SIG-M5 (cell line): ENCODE results near the gene PDSS2.

Experiments used
- DNase-seq: peaks from one replicate; lab custom pipeline; 2025; lab: John Stamatoyannopoulos, UW

The PDSS2 gene

GRCh38 chr6:107360476-107360875 lies 98.9 kb downstream of the PDSS2 start:
- DNase-seq, result no peak

DNA sequence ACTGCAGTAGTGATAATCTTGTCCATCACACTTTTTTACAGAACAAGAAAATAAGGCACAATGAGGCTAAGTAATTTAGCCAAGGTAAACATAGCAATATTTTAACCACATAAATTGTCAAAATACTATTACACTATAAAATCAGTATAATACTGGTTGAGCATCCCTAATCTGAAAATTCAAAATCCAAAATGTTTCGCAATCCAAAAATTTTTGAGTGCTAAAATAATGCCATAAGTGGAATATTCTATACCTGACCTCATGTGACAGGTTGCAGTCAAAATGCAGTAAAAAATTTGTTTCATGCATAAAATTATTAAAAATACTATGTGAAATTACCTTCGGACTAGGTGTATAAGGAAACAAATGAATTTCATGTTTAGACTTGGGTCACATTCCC lies 101.5 kb downstream of the PDSS2 start:
- no peak for DNase-seq

DNA sequence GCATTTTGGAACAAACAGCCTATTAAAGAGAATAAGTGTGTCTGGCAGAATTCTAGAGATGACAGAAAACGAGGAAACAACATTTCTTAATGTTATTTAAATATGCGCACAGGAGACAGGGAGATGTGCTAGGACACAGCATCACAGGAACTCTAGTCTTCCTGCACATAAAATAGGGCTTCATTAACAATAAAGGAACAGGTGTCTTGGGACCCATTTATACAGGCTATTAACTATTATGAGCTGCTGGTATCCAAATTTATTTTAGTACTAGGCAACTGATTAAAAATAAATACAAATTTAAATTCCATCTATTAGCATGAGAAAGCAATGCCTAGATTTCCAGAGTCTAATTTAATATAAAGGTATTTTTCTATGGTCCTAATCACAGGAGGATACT lies 102.3 kb downstream of the PDSS2 start:
- no peak for DNase-seq

- no peak for DNase-seq
Measured at GRCh38 chr6:107355659-107356058, 103.7 kb downstream of the PDSS2 start.

DNA sequence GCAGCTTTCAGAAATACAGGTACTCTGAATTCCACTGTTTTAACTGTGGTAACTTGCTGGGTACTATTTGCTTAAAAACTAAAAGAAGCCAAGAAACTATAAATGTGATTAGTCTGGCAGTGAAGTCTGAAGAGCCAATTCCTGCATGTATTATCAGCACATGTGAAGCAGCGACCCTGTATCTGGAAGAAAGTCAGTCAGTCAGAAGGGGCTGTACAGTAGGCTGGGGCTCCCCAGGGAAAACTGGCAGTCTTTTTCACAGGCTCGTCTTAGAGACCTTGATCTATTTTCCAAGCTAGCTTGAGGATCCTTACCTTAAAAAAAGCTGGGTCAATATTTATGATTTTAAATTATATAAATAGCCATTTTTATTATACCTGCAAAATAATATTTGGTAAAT lies 104.9 kb downstream of the PDSS2 start:
- DNase-seq, result no peak

- no peak for DNase-seq
Measured at GRCh38 chr6:107353773-107354382, 105.5 kb downstream of the PDSS2 start.

DNA sequence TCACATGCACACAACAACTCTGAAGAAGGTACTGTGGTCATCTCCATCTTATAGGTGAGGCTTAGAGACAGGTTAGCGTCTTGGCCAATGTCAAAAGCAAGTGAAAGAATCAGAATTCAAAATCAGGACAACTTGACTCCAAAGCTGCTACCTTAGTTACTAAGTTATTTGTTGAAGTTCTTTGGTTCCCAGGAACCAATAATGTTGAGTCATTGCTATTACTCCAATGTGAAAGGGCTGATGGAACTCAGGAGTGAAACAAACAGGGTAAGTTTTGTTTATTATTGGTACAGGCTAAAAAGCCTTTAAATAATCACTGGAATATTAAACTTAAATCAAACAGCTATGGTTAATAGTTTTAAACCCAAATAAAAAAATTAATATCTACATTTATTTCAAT lies 111.1 kb downstream of the PDSS2 start:
- no peak for DNase-seq

DNA sequence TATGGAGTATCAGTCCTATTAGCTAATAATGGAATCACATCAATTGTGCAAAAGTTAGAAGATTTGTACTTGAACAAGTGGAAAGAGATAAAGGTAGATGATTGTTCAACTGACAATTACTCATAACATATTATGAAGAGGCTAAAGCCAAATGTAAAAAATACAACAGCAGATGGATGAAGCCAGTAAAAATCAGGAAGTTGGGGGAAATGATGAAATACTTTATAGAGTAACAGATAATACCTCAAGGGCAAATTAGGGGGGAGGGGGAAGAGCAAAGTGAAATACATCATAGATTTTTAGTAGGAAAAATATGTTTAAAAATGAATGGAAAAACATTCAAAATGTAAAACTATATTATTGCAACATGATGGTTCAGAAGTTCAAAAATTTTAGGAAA lies 114.0 kb downstream of the PDSS2 start:
- DNase-seq, result no peak

DNA sequence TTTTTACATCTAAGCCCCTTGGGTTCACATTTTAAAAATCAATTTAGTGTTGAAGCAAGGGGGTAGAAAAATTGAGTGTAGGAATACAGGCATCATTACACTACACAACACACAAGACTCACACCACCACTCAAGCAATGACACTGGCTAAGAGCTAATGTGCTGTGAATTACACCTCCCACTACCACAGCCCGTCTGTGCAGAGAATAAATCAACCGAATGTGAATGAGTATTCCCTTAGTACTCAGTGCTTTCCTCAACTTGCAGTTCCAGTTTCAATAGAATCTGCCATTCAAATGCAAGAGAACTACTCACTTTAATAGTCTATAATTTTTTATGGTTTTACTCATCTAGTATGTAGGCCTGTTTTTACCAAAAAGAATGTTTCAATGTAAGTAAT lies 114.4 kb downstream of the PDSS2 start:
- DNase-seq, result no peak

DNA sequence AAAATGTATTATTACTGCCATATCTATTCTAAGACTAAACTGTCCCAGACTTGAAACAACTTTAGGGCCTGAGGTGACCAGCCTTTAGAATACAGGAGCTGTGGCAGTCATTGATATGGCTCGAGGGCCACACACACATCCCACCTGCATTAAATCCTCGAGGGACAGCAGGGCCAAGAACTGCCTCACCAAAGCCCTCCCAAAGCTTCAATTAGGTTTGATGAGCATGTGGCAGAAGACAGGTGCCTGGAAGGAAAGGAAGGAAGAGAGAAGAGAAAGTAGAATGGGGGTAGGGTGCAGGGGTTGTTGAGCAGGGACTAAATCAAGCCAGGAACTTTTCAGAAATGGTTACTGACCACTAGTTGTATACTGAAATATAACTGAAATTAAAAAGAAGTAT lies 115.0 kb downstream of the PDSS2 start:
- no peak for DNase-seq

DNA sequence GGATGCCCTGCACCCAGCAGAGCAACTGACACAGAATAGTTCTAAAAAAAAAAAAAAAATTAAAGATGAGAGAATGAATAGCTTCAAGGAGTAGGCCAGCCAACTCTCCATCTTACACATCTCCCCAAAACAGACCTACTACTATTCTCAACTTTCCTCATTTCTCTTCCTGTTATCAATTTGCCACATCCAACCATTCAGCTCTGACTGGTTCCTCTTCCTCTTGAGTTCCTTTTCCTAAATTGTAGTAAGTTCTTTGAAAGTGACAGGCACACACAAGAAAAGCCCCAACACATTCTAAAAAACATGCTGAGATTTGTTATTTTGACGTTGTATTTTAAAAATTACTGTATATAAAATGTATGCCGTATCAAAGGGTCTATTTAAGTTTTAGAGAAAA lies 117.2 kb downstream of the PDSS2 start:
- DNase-seq, result no peak

DNA sequence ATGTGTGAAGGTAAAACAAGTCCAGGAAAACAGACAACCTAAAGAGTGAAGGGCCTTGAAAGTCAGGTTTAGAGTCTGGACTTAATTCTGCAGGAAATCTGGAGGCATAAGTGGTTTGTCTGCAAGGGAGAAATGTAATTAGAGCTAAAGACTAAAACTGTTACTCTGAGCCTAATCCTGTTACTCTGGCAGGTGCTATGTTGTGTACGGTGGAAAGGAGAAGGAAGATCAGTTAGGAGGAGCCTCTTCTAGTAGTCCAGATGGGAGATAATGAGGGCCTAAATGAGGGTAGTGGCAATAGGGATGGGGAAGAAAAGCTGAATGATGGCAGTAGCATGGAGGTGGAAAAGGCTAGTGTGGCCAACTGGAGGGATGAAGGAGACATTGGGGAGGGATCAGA lies 118.5 kb downstream of the PDSS2 start:
- DNase-seq, result no peak

DNA sequence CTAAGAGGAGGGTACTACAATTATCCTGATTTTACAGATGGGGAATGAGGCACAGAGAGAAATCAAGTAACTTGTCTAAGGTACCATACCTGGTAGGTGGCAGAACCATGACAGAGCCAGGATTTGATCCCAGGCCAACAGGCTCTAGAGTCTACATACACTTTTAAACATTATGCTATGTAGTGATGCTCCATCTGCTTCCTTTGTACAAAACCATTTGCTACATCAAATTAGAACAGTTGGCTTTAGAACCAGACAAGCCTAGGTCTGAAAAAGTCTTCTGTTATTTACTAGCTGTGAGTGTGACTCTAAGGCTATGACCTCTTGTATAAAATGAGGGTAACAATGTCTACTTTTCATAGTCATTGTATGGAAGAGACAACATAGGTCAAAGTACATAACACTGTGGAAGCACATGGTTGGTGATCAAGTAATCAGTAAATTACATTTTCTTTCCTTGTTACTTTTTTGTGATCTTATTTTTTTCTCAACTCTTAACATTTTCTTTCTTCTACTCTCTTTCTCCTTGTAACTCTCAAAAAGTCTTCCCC lies 122.1 kb downstream of the PDSS2 start:
- no peak for DNase-seq

GRCh38 chr6:107334026-107334425 lies 125.3 kb downstream of the PDSS2 start:
- DNase-seq, result no peak

GRCh38 chr6:107333491-107333890 lies 125.9 kb downstream of the PDSS2 start:
- DNase-seq, result no peak

DNA sequence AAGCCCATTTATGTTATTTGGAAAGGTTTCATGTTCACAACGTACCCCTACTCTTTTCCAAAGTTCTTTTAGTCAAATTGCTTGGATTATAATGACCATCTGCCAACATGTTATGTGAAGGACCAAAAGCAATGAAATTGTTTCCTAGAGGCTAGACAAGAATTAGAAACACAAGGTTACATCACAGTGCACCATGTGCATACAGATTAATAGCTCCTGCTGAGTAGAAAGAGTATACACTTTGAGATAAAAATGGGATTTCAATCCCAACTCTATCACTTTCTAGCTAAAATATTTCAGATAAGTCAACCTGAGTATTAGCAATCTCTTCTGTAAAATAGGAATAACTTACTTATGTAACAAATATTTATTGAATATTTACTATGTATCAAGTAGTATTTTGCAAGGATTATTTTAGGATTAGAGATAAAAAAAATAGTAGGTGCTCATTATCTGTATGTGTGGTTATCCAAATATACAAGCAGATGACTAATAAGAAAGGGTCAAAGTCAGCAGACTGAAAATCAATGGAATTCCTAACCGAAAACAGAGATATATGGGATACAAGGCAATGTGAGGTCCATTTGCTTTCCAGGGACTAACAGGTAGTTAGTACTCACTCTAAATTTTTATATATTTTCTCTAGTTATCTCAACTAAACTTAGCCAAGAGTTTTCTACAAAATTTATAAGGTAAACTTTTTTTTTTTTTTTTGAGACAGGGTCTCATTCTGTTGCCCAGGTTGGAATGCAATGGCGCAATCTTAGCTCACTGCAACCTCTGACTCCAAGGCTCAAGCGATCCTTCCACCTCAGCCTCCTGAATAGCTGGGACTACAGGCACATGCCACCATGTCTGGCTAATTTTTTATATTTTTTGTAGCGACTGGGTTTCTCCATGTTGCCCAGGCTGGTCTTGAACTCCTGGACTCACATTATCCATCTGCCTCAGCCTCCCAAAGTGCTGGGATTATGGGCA lies 127.7 kb downstream of the PDSS2 start:
- no peak for DNase-seq

DNA sequence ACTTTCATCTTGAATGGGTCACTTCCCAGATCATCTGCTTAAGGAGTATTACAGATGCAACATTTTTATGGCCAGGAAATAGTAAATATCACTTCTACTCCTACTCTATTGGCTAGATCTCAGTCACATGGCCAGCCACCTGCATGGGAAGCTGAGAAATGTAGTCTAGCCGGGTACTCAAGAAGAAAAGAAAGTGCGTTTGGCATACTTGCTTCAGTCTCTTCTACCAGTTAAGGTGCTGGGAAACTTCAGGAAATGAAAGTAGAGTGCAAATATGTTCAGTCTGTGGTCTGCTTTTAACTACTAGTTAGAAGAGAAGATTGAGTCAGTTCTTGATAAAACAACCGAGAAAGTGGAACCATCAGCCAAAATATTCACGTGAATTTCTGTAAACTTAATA lies 129.2 kb downstream of the PDSS2 start:
- DNase-seq, result no peak

- DNase-seq, result no peak
Measured at GRCh38 chr6:107329063-107329860, 130.1 kb downstream of the PDSS2 start.

GRCh38 chr6:107328081-107328480 lies 131.3 kb downstream of the PDSS2 start:
- no peak for DNase-seq

DNA sequence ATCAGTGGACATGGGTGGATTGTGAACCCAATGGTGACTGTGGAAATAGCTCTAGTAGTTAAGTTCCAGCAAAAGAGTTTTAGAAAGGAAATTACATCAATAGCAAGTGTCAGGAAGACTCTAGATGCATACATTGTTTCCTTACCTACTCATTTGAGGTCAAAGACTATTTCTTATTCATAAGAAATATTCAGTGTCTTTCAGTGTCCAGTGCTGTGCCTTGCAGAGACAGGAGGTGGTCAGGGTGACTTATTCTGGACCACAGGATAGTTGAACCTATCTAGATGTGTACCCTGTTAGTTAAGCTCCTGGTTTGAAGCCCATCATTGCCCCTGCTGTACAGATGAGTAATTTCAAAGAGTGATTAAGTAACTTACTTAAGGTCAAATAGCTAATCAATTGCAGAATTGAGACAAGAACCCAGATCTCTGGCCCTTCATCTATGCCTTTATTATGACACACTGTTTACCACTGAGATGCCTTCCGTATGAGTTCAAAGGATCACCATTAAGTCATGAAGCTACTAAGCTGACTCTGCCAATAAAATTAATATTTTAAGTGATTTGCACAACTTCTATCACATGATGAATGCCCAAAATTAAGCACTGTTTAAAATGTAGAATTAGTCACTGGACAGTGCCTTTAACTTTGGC lies 136.1 kb downstream of the PDSS2 start:
- no peak for DNase-seq

- no peak for DNase-seq
Measured at GRCh38 chr6:107321793-107322192, 137.6 kb downstream of the PDSS2 start.
